ENCODE data around the gene KAT6B. TPM values are rescaled to one million over a fixed set of nuclear protein-coding genes. Genes with fewer than 3 reads are reported as not detected.

Gene KAT6B
- total RNA-seq, 1 donor from 2014 or later: 155 TPM

- Mint-ChIP-seq H3K36me3 (no peaks in the 10 kb centered on the region), H3K27ac (peak overlapping the region; percentile 49), H3K27me3 (ENCODE audit: low read depth) (no peaks in the 10 kb centered on the region), H3K9me3 (no peaks in the 10 kb centered on the region), H3K4me3 (no peak overlapping the region), H3K4me1 (peaks cover 16% of the 10 kb centered on the region)
- no peak for DNase-seq (ENCODE audit: low spot score in 2 of 2, unreplicated experiment in 2 of 2)
- TF ChIP-seq CTCF (IDR thresholded peaks at IDR 0.05; ENCODE audit: unreplicated experiment): no peak
These were observed 236.3 kb downstream of the KAT6B start for GRCh38 chr10:75062506-75063299.

- Mint-ChIP-seq H3K27me3 (ENCODE audit: low read depth) (no peaks in the 10 kb centered on the region), H3K36me3 (no peaks in the 10 kb centered on the region), H3K4me1 (peaks cover 19% of the 10 kb centered on the region), H3K9me3 (no peaks in the 10 kb centered on the region), H3K4me3 (no peak overlapping the region), H3K27ac (peak overlapping the region; percentile 56)
- no peak for DNase-seq (ENCODE audit: low spot score in 2 of 2, unreplicated experiment in 2 of 2)
- no peak for TF ChIP-seq CTCF (IDR thresholded peaks at IDR 0.05; ENCODE audit: unreplicated experiment)
These were observed 237.2 kb downstream of the KAT6B start for GRCh38 chr10:75063461-75064230.

- no peaks in the 10 kb centered on the region for H3K36me3 Mint-ChIP-seq
- peak overlapping the region; percentile 32 for H3K27ac Mint-ChIP-seq
- peaks cover 25% of the 10 kb centered on the region for H3K4me1 Mint-ChIP-seq
- no peak for TF ChIP-seq CTCF (IDR thresholded peaks at IDR 0.05; ENCODE audit: unreplicated experiment)
- H3K4me3 Mint-ChIP-seq: no peak overlapping the region
- H3K27me3 Mint-ChIP-seq (ENCODE audit: low read depth): no peaks in the 10 kb centered on the region
- H3K9me3 Mint-ChIP-seq: no peaks in the 10 kb centered on the region
- DNase-seq (ENCODE audit: low spot score in 2 of 2, unreplicated experiment in 2 of 2): no peak
These were observed 238.7 kb downstream of the KAT6B start for GRCh38 chr10:75065076-75065475.

- H3K4me1 Mint-ChIP-seq: peaks cover 37% of the 10 kb centered on the region
- no peak for TF ChIP-seq CTCF (IDR thresholded peaks at IDR 0.05; ENCODE audit: unreplicated experiment)
- no peaks in the 10 kb centered on the region for H3K27me3 Mint-ChIP-seq (ENCODE audit: low read depth)
- no peaks in the 10 kb centered on the region for H3K9me3 Mint-ChIP-seq
- no peak overlapping the region for H3K4me3 Mint-ChIP-seq
- DNase-seq (ENCODE audit: low spot score in 2 of 2, unreplicated experiment in 2 of 2): no peak
- no peak overlapping the region for H3K27ac Mint-ChIP-seq
- no peaks in the 10 kb centered on the region for H3K36me3 Mint-ChIP-seq
These were observed 239.9 kb downstream of the KAT6B start for GRCh38 chr10:75066271-75066670.

GRCh38 chr10:75067272-75067671 is 240.9 kb downstream of the KAT6B start:
- no peaks in the 10 kb centered on the region for H3K27me3 Mint-ChIP-seq (ENCODE audit: low read depth)
- peaks cover 41% of the 10 kb centered on the region for H3K4me1 Mint-ChIP-seq
- TF ChIP-seq CTCF (IDR thresholded peaks at IDR 0.05; ENCODE audit: unreplicated experiment): no peak
- no peaks in the 10 kb centered on the region for H3K9me3 Mint-ChIP-seq
- DNase-seq (ENCODE audit: low spot score in 2 of 2, unreplicated experiment in 2 of 2): no peak
- H3K4me3 Mint-ChIP-seq: no peak overlapping the region
- H3K27ac Mint-ChIP-seq: no peak overlapping the region
- no peaks in the 10 kb centered on the region for H3K36me3 Mint-ChIP-seq
